ENCODE results near the gene PFKFB2.

GRCh38 chr1:207024202-207025145 lies 28.6 kb upstream of the PFKFB2 start:
- TF ChIP-seq CTCF (IDR thresholded peaks at IDR 0.05; ENCODE audit: low read depth, low read length) (no peak), EZH2phosphoT487 (IDR thresholded peaks at IDR 0.05; ENCODE audit: low read depth) (no peak)

Data from OCI-LY3 (cell line).